HepG2 (cell line): ENCODE measurements around the gene BPIFB4. TPM values are rescaled to one million over a fixed set of nuclear protein-coding genes. Genes with fewer than 3 reads are reported as not detected.

Experiments
- ATAC-seq: fragments of 200-7000 bp; cut with Tn5 transposase; 3 replicates; pipeline ENCODE4 v1.9.1; 2020; ENCODE audit warnings: mild to moderate bottlenecking, moderate library complexity
- BruUV-seq: library from RNA; stranded (reverse); fragments of 400-500 nt; replicated peaks from 2 replicates; lab custom pipeline; 2021; lab: Mats Ljungman, UMichigan
- CTCF ChIA-PET: fragments of 300-600 bp; formaldehyde crosslinking; extraction: SDS; loops from one replicate; lab custom pipeline; 2021; ENCODE audit warnings: low total read pairs, inconsistent platforms, low intra/inter-chr PET ratio; lab: Yijun Ruan, JAX
- POLR2A ChIA-PET: fragments of 350-600 bp; sonication (Branson Sonifier 250); formaldehyde crosslinking; loops from one replicate; lab custom pipeline; 2020; ENCODE audit warnings: antibody characterized with exemption, inconsistent platforms; lab: Yijun Ruan, JAX
- DNase-seq: peaks from one replicate; pipeline ENCODE4 v3.0.0-alpha.2; 2015; ENCODE audit warnings: low spot score
- FAIRE-seq: peaks from 3 replicates; lab custom pipeline; 2011; peaks lifted over from hg19 to GRCh38; lab: Jason Lieb, UNC
- H2AFZ ChIP-seq: one replicate; pipeline ENCODE4 v1.6.1; 2011; ENCODE audit warnings: low read length, inconsistent platforms
- H3K27ac ChIP-seq: fragments of 300-600 bp; 3 replicates; pipeline ENCODE4 v1.8.0; 2011; ENCODE audit warnings: mixed run types, mild to moderate bottlenecking, mixed read lengths, low read length, inconsistent platforms; ENCODE audit not compliant: insufficient read depth; ENCODE audit errors: extremely low read length
- H3K27me3 ChIP-seq, 2 experiments: fragments of 200-600 bp in 1 of 2; 2 replicates in 1 of 2; 3 replicates in 1 of 2; pipeline versions ENCODE4 v1.6.0 to v1.8.0; 2011; ENCODE audit warnings: low read length in 2 of 2, mild to moderate bottlenecking in 2 of 2, moderate library complexity in 2 of 2, inconsistent platforms in 1 of 2; ENCODE audit not compliant: insufficient read depth in 2 of 2, control insufficient read depth in 1 of 2
- H3K36me3 ChIP-seq, 2 experiments: fragments of 200-600 bp in 1 of 2; replicated peaks in 1 of 2; 2 replicates in 1 of 2; 3 replicates in 1 of 2; pipeline versions ENCODE4 v1.5.1 to v1.8.0; 2011; ENCODE audit warnings: low read length in 2 of 2, inconsistent platforms in 1 of 2; ENCODE audit not compliant: insufficient read depth in 2 of 2, control insufficient read depth in 1 of 2
- H3K4me1 ChIP-seq: 2 replicates; pipeline ENCODE4 v1.5.1; 2012; ENCODE audit warnings: low read length, inconsistent platforms; ENCODE audit not compliant: insufficient read depth
- H3K4me2 ChIP-seq: 2 replicates; pipeline ENCODE4 v1.6.0; 2011; ENCODE audit warnings: low read depth, low read length, inconsistent platforms
- H3K4me3 ChIP-seq, 3 experiments: fragments of 200-600 bp in 1 of 3; sonication (generic), shearing (Covaris generic) in 1 of 3; replicated peaks in 1 of 3; 2 replicates each; pipeline ENCODE4 v1.5.1; 2011 to 2016; ENCODE audit warnings: low read length in 3 of 3, inconsistent platforms in 2 of 3, low read depth in 2 of 3, mild to moderate bottlenecking in 2 of 3, control low read depth in 1 of 3, mixed read lengths in 1 of 3; ENCODE audit not compliant: insufficient read depth in 1 of 3
- H3K79me2 ChIP-seq: one replicate; pipeline ENCODE4 v1.6.1; 2011; ENCODE audit warnings: low read length, inconsistent platforms; ENCODE audit not compliant: insufficient read depth
- H3K9ac ChIP-seq: 2 replicates; pipeline ENCODE4 v1.6.0; 2011; ENCODE audit warnings: mild to moderate bottlenecking, low read depth, low read length, inconsistent platforms; ENCODE audit not compliant: insufficient read depth
- H3K9me3 ChIP-seq: 2 replicates; pipeline ENCODE4 v1.5.1; 2012; ENCODE audit warnings: mild to moderate bottlenecking, low read length
- H4K20me1 ChIP-seq: 2 replicates; pipeline ENCODE4 v1.6.0; 2011; ENCODE audit warnings: inconsistent platforms, mild to moderate bottlenecking, low read length, moderate library complexity; ENCODE audit not compliant: insufficient read depth
- FUBP1 ChIP-seq: sonication (generic); formaldehyde crosslinking; IDR thresholded peaks from 2 replicates; pipeline ENCODE4 v1.5.1; 2020; ENCODE audit warnings: missing genetic modification reagents, mild to moderate bottlenecking, borderline replicate concordance
- KDM1A ChIP-seq: IDR thresholded peaks from 2 replicates; pipeline ENCODE4 v1.6.1; 2016; ENCODE audit warnings: missing compliant biosample characterization
- MTF2 ChIP-seq: sonication (generic); formaldehyde crosslinking; IDR thresholded peaks from 2 replicates; pipeline ENCODE4 v1.5.0; 2020; ENCODE audit warnings: missing genetic modification reagents, borderline replicate concordance
- MXI1 ChIP-seq: IDR thresholded peaks from 3 replicates; pipeline ENCODE4 v1.6.1; 2012; ENCODE audit warnings: low read depth, low read length, inconsistent platforms, borderline replicate concordance
- RCOR2 ChIP-seq: IDR thresholded peaks from 2 replicates; pipeline ENCODE4 v1.6.1; 2016; ENCODE audit warnings: missing biosample characterization, missing genetic modification reagents
- TEAD2 ChIP-seq: sonication (generic); formaldehyde crosslinking; IDR thresholded peaks from 2 replicates; pipeline ENCODE4 v1.9.0; 2021; ENCODE audit warnings: missing genetic modification reagents
- THAP9 ChIP-seq: sonication (generic); formaldehyde crosslinking; IDR thresholded peaks from 2 replicates; pipeline ENCODE4; 2020; ENCODE audit warnings: missing genetic modification reagents, mild to moderate bottlenecking, borderline replicate concordance
- TRIM24 ChIP-seq: sonication (generic); formaldehyde crosslinking; IDR thresholded peaks from 2 replicates; pipeline ENCODE4 v1.8.0; 2022; ENCODE audit warnings: mild to moderate bottlenecking, missing genetic modification reagents
- ZBTB43 ChIP-seq: sonication (generic); formaldehyde crosslinking; conservative IDR thresholded peaks from 2 replicates; pipeline ENCODE4 v1.4.0; 2020; ENCODE audit warnings: missing genetic modification reagents
- ZNF577 ChIP-seq: sonication (generic); formaldehyde crosslinking; IDR thresholded peaks from 2 replicates; pipeline ENCODE4 v1.4.0; 2020; ENCODE audit warnings: mild to moderate bottlenecking, low read depth, missing genetic modification reagents, borderline replicate concordance
- ZNF674 ChIP-seq: sonication (generic); formaldehyde crosslinking; IDR thresholded peaks from 2 replicates; pipeline ENCODE4 v1.5.0; 2020; ENCODE audit warnings: low read depth, mild to moderate bottlenecking, missing genetic modification reagents
- ZNF687 ChIP-seq: sonication (generic); formaldehyde crosslinking; IDR thresholded peaks from 2 replicates; pipeline ENCODE4 v1.5.1; 2020; ENCODE audit warnings: mild to moderate bottlenecking, missing genetic modification reagents, moderate library complexity
- ZNF749 ChIP-seq: sonication (generic); formaldehyde crosslinking; IDR thresholded peaks from 2 replicates; pipeline ENCODE4 v1.8.0; 2022; ENCODE audit warnings: mild to moderate bottlenecking, missing genetic modification reagents, moderate library complexity, borderline replicate concordance
- WGBS: methylation state at CpG from one replicate; pipeline ENCODE4 v1.1.6; 2017; ENCODE audit warnings: low lambda C conversion rate; 5-methylcytosine and 5-hydroxymethylcytosine counted together
- in situ Hi-C: cut with HindIII; loops from 2 replicates; pipeline ENCODE4 v1.10.0; 2017; ENCODE audit warnings: low pct_unique_long_range_greater_than_20kb; ENCODE audit not compliant: extremely low pct_ligation_motif_present
- intact Hi-C: fragments of 100-400 bp; cut with micrococcal nuclease; formaldehyde crosslinking; loops from one replicate; pipeline ENCODE4 v1.10.0; 2022; ENCODE audit not compliant: unreplicated experiment
- polyA plus RNA-seq, 8 experiments: library from polyadenylated mRNA; depleted of rRNA in 3 of 8; stranded (reverse) in 7 of 8; unstranded in 1 of 8; fragments of >200 nt; fragmentation: Illumina TruSeq in 4 of 8; extraction: Trizol in 4 of 8; gene quantifications; 2 replicates each; pipeline versions ENCODE4 v1.2.1 to v1.2.3, GENCODE V29; 2011 to 2016; ENCODE audit warnings: low read depth in 4 of 8, missing spikeins in 1 of 8, mixed read lengths in 1 of 8; ENCODE audit not compliant: insufficient read depth in 1 of 8
- total RNA-seq, 5 experiments: library from RNA; depleted of rRNA; stranded (reverse); fragments of >200 nt; fragmentation: Illumina TruSeq; extraction: Trizol; gene quantifications; 2 replicates each; pipeline ENCODE4 v1.2.3, GENCODE V29; 2016; ENCODE audit warnings: low read depth in 1 of 5

Gene BPIFB4
- total and polyA plus RNA-seq, 2 of the 13 experiments (the other 11 are each of a cell fraction or from before 2014, with no cell fraction given), result 0.09 TPM; not detected in 1

- intact Hi-C loops (no loop called here), in situ Hi-C loops (no loop called here)
- H3K36me3 ChIP-seq, result no peaks in the 10 kb centered on the region
- no peaks in the 10 kb centered on the region for H3K9me3 ChIP-seq
- no peak overlapping the region for H3K4me2 ChIP-seq
- no peak overlapping the region for H3K9ac ChIP-seq
- no peak for DNase-seq
- no TSS peak for BruUV-seq
- no peak for ATAC-seq
- ChIA-PET POLR2A (no interaction called here), CTCF (no interaction called here)
- peaks cover 8 to 44% of the 10 kb centered on the region in 2 experiments for H3K27me3 ChIP-seq
- H2AFZ ChIP-seq, result no peak overlapping the region
- H3K4me3 ChIP-seq, result no peak overlapping the region
- no peak for FAIRE-seq
- H3K79me2 ChIP-seq, result no peaks in the 10 kb centered on the region
- H3K27ac ChIP-seq, result no peak overlapping the region
- WGBS, result 14% methylated on average over 2 of the region's 2 CpGs
- H3K4me1 ChIP-seq, result no peaks in the 10 kb centered on the region
- no peaks in the 10 kb centered on the region for H4K20me1 ChIP-seq
- TF ChIP-seq ZNF687, result no peak
- TF ChIP-seq ZBTB43, result no peak
- no peak for TF ChIP-seq MXI1
- no peak for TF ChIP-seq TEAD2
- TF ChIP-seq ZNF749 (CRISPR knock-in tag), result no peak
- no peak for TF ChIP-seq KDM1A
- TF ChIP-seq TRIM24 (CRISPR knock-in tag), result no peak
- no peak for TF ChIP-seq ZNF674 (CRISPR knock-in tag)
- TF ChIP-seq THAP9, result no peak
- TF ChIP-seq FUBP1 (CRISPR knock-in tag), result no peak
- no peak for TF ChIP-seq ZNF577 (CRISPR knock-in tag)
- TF ChIP-seq MTF2 (CRISPR knock-in tag), result no peak
- TF ChIP-seq RCOR2, result no peak
Observed at GRCh38 chr20:33072813-33073212, 6.6 kb upstream of the BPIFB4 start.
